Cardiac fibroblast (primary cell): ENCODE measurements around the gene FGGY.

ENCODE experiments used
- DNase-seq, 2 donors: peaks; one replicate each; pipeline versions ENCODE4 v3.0.0 to v3.0.0-alpha.2; 2010; ENCODE audit warnings: low read depth in 2 of 2
- H3K4me3 ChIP-seq, 2 donors: replicated peaks in 1 of 2; 1 replicate in 1 of 2; 2 replicates in 1 of 2; pipeline ENCODE4 v1.5.1; 2011; ENCODE audit warnings: low read depth in 2 of 2, low read length in 2 of 2, mild to moderate bottlenecking in 2 of 2, moderate library complexity in 1 of 2
- TF ChIP-seq, protein P1 (sequence below): IDR thresholded peaks from one replicate; pipeline ENCODE4 v1.5.1; 2011; ENCODE audit warnings: low read depth, mild to moderate bottlenecking, low read length, inconsistent platforms

The FGGY gene

DNA sequence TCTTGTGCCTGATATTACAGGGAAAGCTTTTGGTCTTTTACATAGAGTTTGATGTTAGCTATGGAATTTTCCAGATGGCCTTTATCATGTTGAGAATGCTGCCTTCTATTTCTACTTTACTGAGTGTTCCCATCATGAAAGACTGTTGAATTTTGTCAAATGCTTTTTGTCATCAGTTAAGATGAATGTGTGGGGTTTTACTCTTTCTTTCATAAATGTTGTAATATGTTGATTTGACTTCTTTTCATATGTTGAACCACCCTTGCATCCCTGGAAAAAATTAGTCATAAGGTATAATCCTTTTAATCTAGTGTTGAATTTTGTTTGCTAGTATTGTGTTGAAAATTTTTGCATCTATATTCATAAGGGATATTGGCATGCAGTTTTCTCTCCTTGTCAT is 501.7 kb downstream of the FGGY start:
- TF ChIP-seq, protein P1, sequence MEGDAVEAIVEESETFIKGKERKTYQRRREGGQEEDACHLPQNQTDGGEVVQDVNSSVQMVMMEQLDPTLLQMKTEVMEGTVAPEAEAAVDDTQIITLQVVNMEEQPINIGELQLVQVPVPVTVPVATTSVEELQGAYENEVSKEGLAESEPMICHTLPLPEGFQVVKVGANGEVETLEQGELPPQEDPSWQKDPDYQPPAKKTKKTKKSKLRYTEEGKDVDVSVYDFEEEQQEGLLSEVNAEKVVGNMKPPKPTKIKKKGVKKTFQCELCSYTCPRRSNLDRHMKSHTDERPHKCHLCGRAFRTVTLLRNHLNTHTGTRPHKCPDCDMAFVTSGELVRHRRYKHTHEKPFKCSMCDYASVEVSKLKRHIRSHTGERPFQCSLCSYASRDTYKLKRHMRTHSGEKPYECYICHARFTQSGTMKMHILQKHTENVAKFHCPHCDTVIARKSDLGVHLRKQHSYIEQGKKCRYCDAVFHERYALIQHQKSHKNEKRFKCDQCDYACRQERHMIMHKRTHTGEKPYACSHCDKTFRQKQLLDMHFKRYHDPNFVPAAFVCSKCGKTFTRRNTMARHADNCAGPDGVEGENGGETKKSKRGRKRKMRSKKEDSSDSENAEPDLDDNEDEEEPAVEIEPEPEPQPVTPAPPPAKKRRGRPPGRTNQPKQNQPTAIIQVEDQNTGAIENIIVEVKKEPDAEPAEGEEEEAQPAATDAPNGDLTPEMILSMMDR = no peak
- H3K4me3 ChIP-seq = no peak overlapping the region
- DNase-seq = no peak

DNA sequence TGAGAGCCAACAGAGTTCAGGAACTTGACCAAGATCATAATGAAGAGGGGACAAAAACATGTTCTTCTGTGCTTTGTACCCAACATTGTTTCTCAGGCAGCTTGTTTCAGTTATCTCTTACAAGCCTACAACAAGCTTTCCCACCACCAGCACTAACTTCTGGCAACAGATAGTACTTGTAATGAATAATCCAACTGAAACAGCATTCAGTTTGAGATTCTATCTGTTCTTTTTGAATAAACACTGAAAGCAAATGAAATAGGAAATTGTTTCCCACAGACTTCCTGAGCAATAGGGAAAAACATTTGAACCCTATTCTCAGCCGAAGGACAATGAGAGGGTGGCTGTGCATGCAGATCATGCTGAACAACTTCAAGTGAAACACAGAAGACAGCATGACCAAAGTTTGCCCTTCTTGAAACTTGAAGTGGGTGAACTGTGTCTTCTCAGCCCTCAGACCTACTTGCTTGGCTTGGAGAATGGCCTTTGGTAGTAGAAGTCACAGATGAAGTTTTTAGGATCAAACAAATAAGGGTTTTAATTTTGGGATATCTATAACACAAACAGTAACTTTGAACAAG is 506.7 kb downstream of the FGGY start:
- TF ChIP-seq, protein P1 = no peak
- no peak overlapping the region for H3K4me3 ChIP-seq
- DNase-seq = no peak

DNA sequence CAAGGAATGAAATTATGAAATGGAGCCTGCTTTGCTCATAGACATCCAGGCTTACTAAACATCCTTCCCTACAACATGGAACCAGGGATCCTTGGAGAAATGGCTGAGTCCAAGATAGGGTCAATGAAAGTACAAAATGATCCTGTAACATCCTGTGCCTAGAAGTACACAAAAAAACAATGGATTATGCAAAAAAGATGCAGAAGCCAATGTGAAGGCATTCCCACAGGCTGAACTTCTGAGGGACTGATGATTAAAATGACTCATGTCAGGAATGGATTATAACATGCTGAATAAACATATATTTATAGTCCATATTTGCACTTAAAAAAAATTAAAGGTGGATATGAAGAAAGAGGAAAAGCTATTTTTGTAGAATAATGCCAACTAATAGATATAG is 507.4 kb downstream of the FGGY start:
- TF ChIP-seq, protein P1 = no peak
- DNase-seq = peak in 1 of 2 donors; percentile 8
- H3K4me3 ChIP-seq = no peak overlapping the region

DNA sequence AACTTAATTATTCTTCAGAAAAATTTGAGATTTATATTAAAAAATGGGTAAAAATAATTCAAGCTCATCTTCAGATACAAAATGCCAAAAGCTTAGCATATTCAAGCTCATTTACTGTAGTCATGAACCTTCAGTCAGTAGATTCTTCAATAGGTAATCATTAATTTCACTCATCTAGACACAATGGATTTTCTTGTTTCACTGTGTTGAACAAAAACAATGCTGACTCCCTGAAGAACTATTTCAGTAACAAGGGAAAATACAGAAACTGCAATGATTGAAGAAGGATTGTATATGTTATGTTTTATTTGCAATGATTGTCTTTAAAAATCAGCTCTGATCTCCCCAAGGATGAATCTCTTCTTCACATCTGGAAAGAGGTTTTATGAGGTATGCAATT is 508.7 kb downstream of the FGGY start:
- H3K4me3 ChIP-seq = no peak overlapping the region
- DNase-seq = no peak
- TF ChIP-seq, protein P1 = no peak
